GM12878 (cell line): ENCODE data around the gene MYADM. TPM values are rescaled to one million over a fixed set of nuclear protein-coding genes. Genes with fewer than 3 reads are reported as not detected.

ENCODE experiments used
- ATAC-seq: fragments of 200-7000 bp; cut with Tn5 transposase; 3 replicates; pipeline ENCODE4 v1.9.1; 2020; ENCODE audit warnings: mild to moderate bottlenecking, moderate library complexity
- BruUV-seq: library from RNA; stranded (reverse); fragments of 400-500 nt; replicated peaks from 2 replicates; lab custom pipeline; 2021; lab: Mats Ljungman, UMichigan
- CTCF ChIA-PET: fragments of 300-600 bp; sonication (Branson Sonifier 250); formaldehyde crosslinking; extraction: SDS; loops from one replicate; lab custom pipeline; 2021; ENCODE audit warnings: inconsistent platforms; lab: Yijun Ruan, JAX
- POLR2A ChIA-PET: fragments of 350-600 bp; formaldehyde crosslinking; extraction: SDS; loops from one replicate; lab custom pipeline; 2021; ENCODE audit warnings: inconsistent platforms; lab: Charles Lee
- RAD21 ChIA-PET: fragments of 300-600 bp; sonication (Branson Sonifier 250); formaldehyde crosslinking; loops from one replicate; lab custom pipeline; 2023; ENCODE audit warnings: antibody characterized with exemption; ENCODE audit not compliant: unreplicated experiment; lab: Charles Lee
- SMC1A ChIA-PET: fragments of 300-600 bp; sonication (Branson Sonifier 250); formaldehyde crosslinking; loops from one replicate; lab custom pipeline; 2023; ENCODE audit not compliant: unreplicated experiment, uncharacterized antibody; lab: Charles Lee
- DNase-seq: peaks from one replicate; pipeline ENCODE4 v3.0.0-alpha.2; 2011; ENCODE audit warnings: low read depth, low spot score
- FAIRE-seq: peaks from 3 replicates; lab custom pipeline; 2011; peaks lifted over from hg19 to GRCh38; lab: Jason Lieb, UNC
- H2AFZ ChIP-seq: 2 replicates; pipeline ENCODE4 v1.6.0; 2011; ENCODE audit warnings: low read depth, low read length, control low read depth; ENCODE audit not compliant: control insufficient read depth
- H3K27ac ChIP-seq: 2 replicates; pipeline ENCODE4 v1.5.1; 2011; ENCODE audit warnings: control low read depth; ENCODE audit not compliant: control insufficient read depth, insufficient read depth
- H3K27me3 ChIP-seq, 2 experiments: replicated peaks in 1 of 2; 2 replicates each; pipeline versions ENCODE4 v1.6.0 to v1.6.1; 2011; ENCODE audit warnings: low read length in 1 of 2; ENCODE audit not compliant: control insufficient read depth in 2 of 2, insufficient read depth in 2 of 2
- H3K36me3 ChIP-seq, 2 experiments: 2 replicates each; pipeline ENCODE4 v1.5.1; 2011; ENCODE audit warnings: low read length in 1 of 2; ENCODE audit not compliant: control insufficient read depth in 2 of 2, insufficient read depth in 2 of 2
- H3K4me1 ChIP-seq: 2 replicates; pipeline ENCODE4 v1.6.1; 2011; ENCODE audit warnings: mild to moderate bottlenecking, low read length, moderate library complexity, mixed read lengths; ENCODE audit not compliant: control insufficient read depth, insufficient read depth
- H3K4me2 ChIP-seq: 2 replicates; pipeline ENCODE4 v1.6.0; 2011; ENCODE audit warnings: control low read depth; ENCODE audit not compliant: control insufficient read depth, insufficient read depth
- H3K4me3 ChIP-seq: fragments of 200-600 bp; sonication (generic); 2 replicates; pipeline ENCODE4 v1.5.1; 2016
- H3K79me2 ChIP-seq: 2 replicates; pipeline ENCODE4 v1.6.0; 2011; ENCODE audit warnings: low read length; ENCODE audit not compliant: control insufficient read depth, insufficient read depth
- H3K9ac ChIP-seq: 2 replicates; pipeline ENCODE4 v1.8.0; 2011; ENCODE audit warnings: low read length, control low read depth, mixed read lengths; ENCODE audit not compliant: control insufficient read depth, insufficient read depth
- H3K9me3 ChIP-seq: replicated peaks from 3 replicates; pipeline ENCODE4 v1.5.1; 2011; ENCODE audit warnings: mild to moderate bottlenecking, low read length; ENCODE audit not compliant: control insufficient read depth, insufficient read depth
- H4K20me1 ChIP-seq: 2 replicates; pipeline ENCODE4 v1.6.0; 2011; ENCODE audit not compliant: control insufficient read depth, insufficient read depth
- ATF7 ChIP-seq: fragments of 450-650 bp; IDR thresholded peaks from 2 replicates; pipeline ENCODE4 v1.6.1; 2016; ENCODE audit warnings: low read depth, mild to moderate bottlenecking
- CBX5 ChIP-seq: sonication (generic); IDR thresholded peaks from 2 replicates; pipeline ENCODE4 v1.6.1; 2016; ENCODE audit warnings: low read depth, moderate library complexity, mild to moderate bottlenecking, inconsistent platforms
- CEBPB ChIP-seq, 2 experiments: fragments of 150-350 bp in 1 of 2; IDR thresholded peaks; 2 replicates each; pipeline ENCODE4 v1.6.1; 2012 to 2014; ENCODE audit warnings: low read depth in 2 of 2, low read length in 2 of 2, borderline replicate concordance in 1 of 2, inconsistent platforms in 1 of 2
- CHD4 ChIP-seq: fragments of 200-600 bp; sonication (generic); IDR thresholded peaks from 2 replicates; pipeline ENCODE4 v1.6.1; 2016; ENCODE audit warnings: mild to moderate bottlenecking
- CREM ChIP-seq: IDR thresholded peaks from 2 replicates; pipeline ENCODE4 v1.6.1; 2014; ENCODE audit warnings: antibody characterized with exemption, low read depth
- FOXK2 ChIP-seq: fragments of 450-650 bp; IDR thresholded peaks from 2 replicates; pipeline ENCODE4 v1.6.1; 2017; ENCODE audit warnings: mild to moderate bottlenecking, moderate library complexity
- MAX ChIP-seq: IDR thresholded peaks from 2 replicates; pipeline ENCODE4 v1.6.1; 2012; ENCODE audit warnings: low read depth, low read length, improper control_type of control experiment
- PBX3 ChIP-seq: IDR thresholded peaks from 2 replicates; pipeline ENCODE4 v1.6.1; 2011; ENCODE audit warnings: mild to moderate bottlenecking, low read depth, low read length, moderate library complexity; ENCODE audit not compliant: insufficient replicate concordance
- POLR2AphosphoS2 ChIP-seq: IDR thresholded peaks from 2 replicates; pipeline ENCODE4 v1.6.1; 2011; ENCODE audit warnings: low read depth, mild to moderate bottlenecking, low read length, improper control_type of control experiment, moderate library complexity
- SIN3A ChIP-seq: IDR thresholded peaks from 2 replicates; pipeline ENCODE4 v1.6.1; 2012; ENCODE audit warnings: low read depth, low read length, improper control_type of control experiment
- STAT3 ChIP-seq: IDR thresholded peaks from 2 replicates; pipeline ENCODE4 v1.6.1; 2011; ENCODE audit warnings: low read depth, low read length, improper control_type of control experiment
- YY1 ChIP-seq: IDR thresholded peaks from 2 replicates; pipeline ENCODE4 v1.6.1; 2011; ENCODE audit warnings: low read depth, mild to moderate bottlenecking, low read length
- WGBS: methylation state at CpG from one replicate; pipeline ENCODE4 v1.1.6; 2016; ENCODE audit warnings: low lambda C conversion rate; ENCODE audit not compliant: insufficient replicate concordance, insufficient coverage; ENCODE audit errors: missing lambda C conversion rate; 5-methylcytosine and 5-hydroxymethylcytosine counted together
- in situ Hi-C: fragments of 300-500 bp; cut with MboI; formaldehyde crosslinking; loops from 9 replicates; pipeline ENCODE4 v1.14.3; 2018; ENCODE audit warnings: mixed read lengths
- intact Hi-C: fragments of 100-400 bp; cut with micrococcal nuclease; formaldehyde crosslinking; loops from one replicate; pipeline ENCODE4 v1.14.2; 2022; ENCODE audit not compliant: unreplicated experiment
- polyA plus RNA-seq, 11 experiments: library from polyadenylated mRNA; depleted of rRNA in 4 of 11; unstranded in 6 of 11; stranded (reverse) in 5 of 11; fragments of >200 nt; fragmentation: Nextera tagmentation in 4 of 11; fragmentation: Illumina TruSeq in 1 of 11; extraction: Ambion mirVana in 4 of 11; extraction: Trizol in 1 of 11; gene quantifications; 1 replicate in 1 of 11; 2 replicates in 10 of 11; pipeline versions ENCODE4 v1.2.1 to v1.2.3, GENCODE V29; 2011 to 2016; ENCODE audit warnings: inconsistent platforms in 2 of 11, missing spikeins in 2 of 11, low read depth in 1 of 11
- total RNA-seq, 4 experiments: library from RNA; depleted of rRNA in 3 of 4; stranded (reverse); fragments of >200 nt in 3 of 4; fragmentation: Illumina TruSeq in 1 of 4; extraction: Trizol in 1 of 4; gene quantifications; 2 replicates each; pipeline versions ENCODE4 v1.2.1 to v1.2.3, GENCODE V29; 2013 to 2021

The MYADM gene
- total and polyA plus RNA-seq, 10 of the 15 experiments (the other 5 are each of a cell fraction or from before 2014, with no cell fraction given) = 0.04 to 0.46 (median 0.10) TPM

- Histone ChIP-seq H3K4me2 (no peak overlapping the region), H4K20me1 (no peaks in the 10 kb centered on the region), H3K4me1 (no peaks in the 10 kb centered on the region), H3K79me2 (no peaks in the 10 kb centered on the region), H3K4me3 (no peak overlapping the region), H3K36me3 (no peaks in the 10 kb centered on the region), H3K27me3 (no peaks in the 10 kb centered on the region), H2AFZ (no peak overlapping the region), H3K9ac (no peak overlapping the region), H3K9me3 (no peaks in the 10 kb centered on the region; the same call in 2 of the 3 replicates), H3K27ac (no peak overlapping the region)
- ChIA-PET CTCF (no interaction called here), POLR2A (interaction anchor here (0.7 kb wide), 1 partner anchor 18 kb away, joined by 5 read pairs; no protein-coding TSS in a partner anchor), SMC1A (no interaction called here), RAD21 (no interaction called here)
- ATAC-seq (no peak), FAIRE-seq (no peak), DNase-seq (no peak)
- 16% methylated on average over 6 of the region's 6 CpGs for WGBS
- TF ChIP-seq FOXK2 (no peak), CEBPB (IDR thresholded peaks at IDR 0.05; ENCODE audit: borderline replicate concordance in 1 of 2, low read depth in 2 of 2, low read length in 2 of 2) (no peak), SIN3A (no peak), ATF7 (no peak), YY1 (no peak), CHD4 (no peak), CBX5 (no peak), MAX (no peak), PBX3 (no peak), POLR2AphosphoS2 (no peak), STAT3 (no peak), CREM (no peak)
- intact Hi-C loops = no loop called here
- in situ Hi-C loops = no loop called here
- no TSS peak for BruUV-seq
These were observed 48.3 kb downstream of the MYADM start for GRCh38 chr19:53916004-53916403.
